NCI-H2227 (cell line): ENCODE measurements around the gene RNF17.
"Not testable (repeated sequence)": the region's sequence is repeated elsewhere in the genome, so short reads cannot be mapped to it uniquely, and the experiment has no call there.

Experiments used
- DNase-seq: peaks from one replicate; lab custom pipeline; 2025; ENCODE audit not compliant: unreplicated experiment; lab: John Stamatoyannopoulos, UW

RNF17 gene

GRCh38 chr13:24742294-24742693, 21.7 kb upstream of the RNF17 start:
- peak; percentile 1 for DNase-seq

- DNase-seq = no peak
Observed at GRCh38 chr13:24742977-24743376, 21.0 kb upstream of the RNF17 start.

GRCh38 chr13:24744247-24744646, 19.7 kb upstream of the RNF17 start:
- DNase-seq = no peak

GRCh38 chr13:24745516-24745860, 18.5 kb upstream of the RNF17 start:
- no peak for DNase-seq

GRCh38 chr13:24745861-24746617, 17.9 kb upstream of the RNF17 start:
- DNase-seq = no peak

- no peak for DNase-seq
Observed at GRCh38 chr13:24746618-24747247, 17.2 kb upstream of the RNF17 start.

- peak; percentile 27 for DNase-seq
Observed at GRCh38 chr13:24747248-24748060, 16.5 kb upstream of the RNF17 start.

GRCh38 chr13:24748061-24748400, 15.9 kb upstream of the RNF17 start:
- no peak for DNase-seq

- no peak for DNase-seq
Observed at GRCh38 chr13:24759197-24759596, 4.8 kb upstream of the RNF17 start.

- DNase-seq = no peak
Observed at GRCh38 chr13:24764276-24764630, 284 bp downstream of the RNF17 start.

GRCh38 chr13:24777171-24777570, 13.2 kb downstream of the RNF17 start:
- DNase-seq = no peak

- no peak for DNase-seq
Observed at GRCh38 chr13:24784319-24784718, 20.4 kb downstream of the RNF17 start.

GRCh38 chr13:24788538-24788937, 24.6 kb downstream of the RNF17 start:
- DNase-seq = no peak

GRCh38 chr13:24802074-24802473, 38.1 kb downstream of the RNF17 start:
- DNase-seq = no peak

- DNase-seq = no peak
Observed at GRCh38 chr13:24821207-24821606, 57.2 kb downstream of the RNF17 start.

- no peak for DNase-seq
Observed at GRCh38 chr13:24822640-24823039, 58.7 kb downstream of the RNF17 start.

GRCh38 chr13:24823122-24823710, 59.2 kb downstream of the RNF17 start:
- not testable (repeated sequence) for DNase-seq

GRCh38 chr13:24827799-24828198, 63.8 kb downstream of the RNF17 start:
- DNase-seq = no peak

GRCh38 chr13:24834902-24835510, 71.0 kb downstream of the RNF17 start:
- DNase-seq = peak; percentile 66

- DNase-seq = not testable (repeated sequence)
Observed at GRCh38 chr13:24837528-24837927, 73.6 kb downstream of the RNF17 start.

GRCh38 chr13:24842549-24843274, 78.7 kb downstream of the RNF17 start:
- DNase-seq = no peak
